SK-N-SH (cell line): ENCODE measurements around the gene CMBL. TPM values are rescaled to one million over a fixed set of nuclear protein-coding genes. Genes with fewer than 3 reads are reported as not detected.

Experiments
- CTCF ChIA-PET: fragments of 300-600, 350-600 bp; formaldehyde crosslinking; extraction: SDS; loops from one replicate; lab custom pipeline; 2021; lab: Yijun Ruan, JAX
- POLR2A ChIA-PET: fragments of 350-600 bp; sonication (Branson Sonifier 250); formaldehyde crosslinking; extraction: SDS; loops from one replicate; lab custom pipeline; 2020; ENCODE audit warnings: antibody characterized with exemption, inconsistent platforms; lab: Yijun Ruan, JAX
- DNase-seq: peaks from one replicate; pipeline ENCODE4 v3.0.0; 2012
- H2AFZ ChIP-seq: fragments of 200-600 bp; sonication (generic); 2 replicates; pipeline ENCODE4 v1.8.1; 2016; ENCODE audit warnings: antibody characterized with exemption, mild to moderate bottlenecking, low read depth
- H3F3A ChIP-seq: fragments of 200-600 bp; sonication (generic); replicated peaks from 2 replicates; pipeline ENCODE3; 2016; ENCODE audit warnings: antibody characterized with exemption, mild to moderate bottlenecking; ENCODE audit not compliant: insufficient read depth
- H3K27ac ChIP-seq, 2 experiments: fragments of 200-500 bp in 1 of 2; fragments of 200-600 bp in 1 of 2; sonication (Bioruptor generic) in 1 of 2; sonication (generic), shearing (Covaris generic) in 1 of 2; 2 replicates each; pipeline versions ENCODE4 v1.5.1 to v1.6.1; 2014 to 2016; ENCODE audit warnings: low read depth in 2 of 2, inconsistent platforms in 1 of 2, low read length in 1 of 2, mild to moderate bottlenecking in 1 of 2, mixed read lengths in 1 of 2
- H3K27me3 ChIP-seq: fragments of 200-600 bp; sonication (generic), shearing (Covaris generic); 2 replicates; pipeline ENCODE4 v1.6.1; 2016; ENCODE audit warnings: mixed run types; ENCODE audit not compliant: insufficient read depth
- H3K36me3 ChIP-seq, 2 experiments: fragments of 200-500 bp in 1 of 2; fragments of 200-600 bp in 1 of 2; sonication (Bioruptor generic) in 1 of 2; sonication (generic) in 1 of 2; replicated peaks in 1 of 2; 2 replicates each; pipeline versions ENCODE3 to v1.5.1; 2014 to 2016; ENCODE audit warnings: low read length in 1 of 2, mild to moderate bottlenecking in 1 of 2; ENCODE audit not compliant: insufficient read depth in 2 of 2, control insufficient read depth in 1 of 2
- H3K4me1 ChIP-seq, 2 experiments: fragments of 200-500 bp in 1 of 2; fragments of 200-600 bp in 1 of 2; sonication (Bioruptor generic) in 1 of 2; sonication (generic), shearing (Covaris generic) in 1 of 2; 2 replicates each; pipeline versions ENCODE4 v1.5.1 to v1.6.1; 2014 to 2016; ENCODE audit warnings: low read depth in 1 of 2, low read length in 1 of 2, mixed run types in 1 of 2; ENCODE audit not compliant: insufficient read depth in 2 of 2, control insufficient read depth in 1 of 2
- H3K4me2 ChIP-seq: fragments of 200-600 bp; sonication (generic), shearing (Covaris generic); 2 replicates; pipeline ENCODE4 v1.6.1; 2017; ENCODE audit warnings: mixed run types
- H3K4me3 ChIP-seq, 2 experiments: fragments of 200-500 bp in 1 of 2; fragments of 200-600 bp in 1 of 2; sonication (Bioruptor generic) in 1 of 2; sonication (generic), shearing (Covaris generic) in 1 of 2; 2 replicates each; pipeline versions ENCODE4 v1.5.1 to v1.8.1; 2014 to 2016; ENCODE audit warnings: low read depth in 2 of 2, inconsistent platforms in 1 of 2, low read length in 1 of 2, mild to moderate bottlenecking in 1 of 2, mixed read lengths in 1 of 2, moderate library complexity in 1 of 2
- H3K79me2 ChIP-seq: fragments of 200-600 bp; sonication (generic); 2 replicates; pipeline ENCODE4 v1.8.1; 2017; ENCODE audit warnings: mild to moderate bottlenecking; ENCODE audit not compliant: insufficient read depth
- H3K9ac ChIP-seq: fragments of 200-600 bp; sonication (generic); 2 replicates; pipeline ENCODE4 v1.6.1; 2017; ENCODE audit warnings: mixed run types
- H3K9me2 ChIP-seq: fragments of 200-600 bp; sonication (generic); 2 replicates; pipeline ENCODE4 v1.6.1; 2017; ENCODE audit warnings: mixed run types
- H3K9me3 ChIP-seq: fragments of 200-600 bp; sonication (generic); 2 replicates; pipeline ENCODE4 v1.6.1; 2017; ENCODE audit warnings: mixed run types, mild to moderate bottlenecking, moderate library complexity
- H4K20me1 ChIP-seq: fragments of 200-600 bp; sonication (generic); 2 replicates; pipeline ENCODE4 v1.6.1; 2017; ENCODE audit warnings: mild to moderate bottlenecking, mixed run types; ENCODE audit not compliant: insufficient read depth
- CHD2 ChIP-seq: fragments of 150-350 bp; IDR thresholded peaks from 2 replicates; pipeline ENCODE4 v1.6.1; 2018; ENCODE audit warnings: low read length; ENCODE audit not compliant: partially characterized antibody
- ELF1 ChIP-seq: IDR thresholded peaks from 2 replicates; pipeline ENCODE4 v1.4.0; 2012
- EP300 ChIP-seq, 2 experiments: IDR thresholded peaks; 2 replicates each; pipeline versions ENCODE4 v1.4.0 to v1.6.1; 2012; ENCODE audit warnings: borderline replicate concordance in 1 of 2, low read depth in 1 of 2, low read length in 1 of 2
- FOSL2 ChIP-seq: IDR thresholded peaks from 2 replicates; pipeline ENCODE4 v1.4.0; 2012; ENCODE audit warnings: low read depth, mild to moderate bottlenecking, moderate library complexity, borderline replicate concordance
- GATA2 ChIP-seq: sonication (generic); formaldehyde crosslinking; IDR thresholded peaks from 2 replicates; pipeline ENCODE4 v1.5.0; 2020; ENCODE audit warnings: mild to moderate bottlenecking, missing genetic modification reagents
- NRF1 ChIP-seq: IDR thresholded peaks from 2 replicates; pipeline ENCODE4 v1.6.1; 2012; ENCODE audit warnings: low read depth, mild to moderate bottlenecking, low read length
- POLR2AphosphoS5 ChIP-seq: IDR thresholded peaks from 2 replicates; pipeline ENCODE4 v1.6.1; 2012; ENCODE audit warnings: low read depth, low read length
- RAD21 ChIP-seq: IDR thresholded peaks from 2 replicates; pipeline ENCODE4 v1.6.1; 2012; ENCODE audit warnings: mild to moderate bottlenecking, low read length
- RCOR1 ChIP-seq: fragments of 150-350 bp; IDR thresholded peaks from 2 replicates; pipeline ENCODE4 v1.6.1; 2017; ENCODE audit warnings: antibody characterized with exemption, low read length
- WGBS: methylation state at CpG from one replicate; pipeline ENCODE4 v1.1.6; 2017; ENCODE audit warnings: low lambda C conversion rate; 5-methylcytosine and 5-hydroxymethylcytosine counted together
- polyA plus RNA-seq, 3 experiments: library from polyadenylated mRNA; depleted of rRNA; stranded (reverse); fragments of >200 nt; gene quantifications; 2 replicates each; pipeline ENCODE4 v1.2.3, GENCODE V29; 2012
- TF ChIP-seq, protein P1 (sequence below): IDR thresholded peaks from 2 replicates; pipeline ENCODE4 v1.4.0; 2012; ENCODE audit warnings: low read depth, borderline replicate concordance
- TF ChIP-seq, protein P2 (sequence below): fragments of 150-350 bp; IDR thresholded peaks from 2 replicates; pipeline ENCODE4 v1.6.1; 2017; ENCODE audit warnings: antibody characterized with exemption, low read length, low read depth, borderline replicate concordance

The CMBL gene
- polyA plus RNA-seq, 1 of the 3 experiments (the other 2 are of a cell fraction), result 61.0 TPM

DNA sequence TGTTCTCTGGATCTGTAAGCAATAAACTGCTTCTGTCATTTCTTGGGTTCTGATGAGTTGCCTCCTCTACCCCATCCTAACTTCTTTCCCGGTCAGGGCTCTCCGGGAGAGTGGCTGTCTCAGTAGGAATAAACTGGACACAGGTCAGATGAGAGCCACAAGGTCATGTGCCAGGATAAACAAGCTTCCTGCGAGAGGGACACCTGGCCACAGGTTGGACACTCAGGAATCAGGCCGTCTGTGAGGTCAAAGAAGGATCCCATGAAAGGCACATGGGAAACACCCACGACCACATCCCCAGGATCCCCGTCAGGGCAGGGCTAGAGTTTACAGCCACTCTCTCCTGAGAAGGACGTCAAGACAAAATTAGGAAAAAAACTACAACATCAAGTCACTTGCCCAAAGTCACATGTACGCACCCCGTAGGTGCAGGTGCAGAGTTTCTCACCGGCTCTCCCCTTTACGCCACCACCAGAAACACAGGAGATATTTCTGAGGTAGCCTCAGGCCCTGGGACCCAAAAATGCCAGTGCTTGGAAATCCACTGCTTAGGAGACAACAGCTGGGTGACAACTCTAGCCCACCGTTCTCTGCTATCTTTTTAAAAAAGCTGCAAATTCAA is 28.9 kb downstream of the CMBL start:
- no peak overlapping the region for H3K27ac ChIP-seq
- ChIA-PET CTCF (interaction anchor here (0.6 to 1.4 kb wide), 3 partner anchors 13 to 79 kb away, joined by 3 to 4 read pairs (median 3); no protein-coding TSS in a partner anchor), POLR2A (interaction anchor here (0.6 to 1.5 kb wide), 2 partner anchors 29 to 323 kb away, joined by 3 read pairs; partner anchors contain the start of genes ATPSCKMT and CCT5)
- H3K9me2 ChIP-seq, result no peaks in the 10 kb centered on the region
- TF ChIP-seq GATA2 (CRISPR knock-in tag) (no peak), ELF1 (no peak), RAD21 (no peak), EP300 (IDR thresholded peaks at IDR 0.05; ENCODE audit: borderline replicate concordance in 1 of 2, low read depth in 1 of 2, low read length in 1 of 2) (no peak), CHD2 (no peak), POLR2AphosphoS5 (no peak)
- TF ChIP-seq, protein P1, sequence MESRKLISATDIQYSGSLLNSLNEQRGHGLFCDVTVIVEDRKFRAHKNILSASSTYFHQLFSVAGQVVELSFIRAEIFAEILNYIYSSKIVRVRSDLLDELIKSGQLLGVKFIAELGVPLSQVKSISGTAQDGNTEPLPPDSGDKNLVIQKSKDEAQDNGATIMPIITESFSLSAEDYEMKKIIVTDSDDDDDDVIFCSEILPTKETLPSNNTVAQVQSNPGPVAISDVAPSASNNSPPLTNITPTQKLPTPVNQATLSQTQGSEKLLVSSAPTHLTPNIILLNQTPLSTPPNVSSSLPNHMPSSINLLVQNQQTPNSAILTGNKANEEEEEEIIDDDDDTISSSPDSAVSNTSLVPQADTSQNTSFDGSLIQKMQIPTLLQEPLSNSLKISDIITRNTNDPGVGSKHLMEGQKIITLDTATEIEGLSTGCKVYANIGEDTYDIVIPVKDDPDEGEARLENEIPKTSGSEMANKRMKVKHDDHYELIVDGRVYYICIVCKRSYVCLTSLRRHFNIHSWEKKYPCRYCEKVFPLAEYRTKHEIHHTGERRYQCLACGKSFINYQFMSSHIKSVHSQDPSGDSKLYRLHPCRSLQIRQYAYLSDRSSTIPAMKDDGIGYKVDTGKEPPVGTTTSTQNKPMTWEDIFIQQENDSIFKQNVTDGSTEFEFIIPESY, result no peak
- TF ChIP-seq, protein P2, sequence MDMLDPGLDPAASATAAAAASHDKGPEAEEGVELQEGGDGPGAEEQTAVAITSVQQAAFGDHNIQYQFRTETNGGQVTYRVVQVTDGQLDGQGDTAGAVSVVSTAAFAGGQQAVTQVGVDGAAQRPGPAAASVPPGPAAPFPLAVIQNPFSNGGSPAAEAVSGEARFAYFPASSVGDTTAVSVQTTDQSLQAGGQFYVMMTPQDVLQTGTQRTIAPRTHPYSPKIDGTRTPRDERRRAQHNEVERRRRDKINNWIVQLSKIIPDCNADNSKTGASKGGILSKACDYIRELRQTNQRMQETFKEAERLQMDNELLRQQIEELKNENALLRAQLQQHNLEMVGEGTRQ, result no peak
- no peaks in the 10 kb centered on the region for H3K4me1 ChIP-seq
- H2AFZ ChIP-seq, result no peak overlapping the region
- no peaks in the 10 kb centered on the region for H3K9me3 ChIP-seq
- H3F3A ChIP-seq, result no peaks in the 10 kb centered on the region
- H3K4me2 ChIP-seq, result no peak overlapping the region
- DNase-seq, result no peak
- no peaks in the 10 kb centered on the region for H3K27me3 ChIP-seq
- H3K36me3 ChIP-seq, result peaks cover 0 to 4% of the 10 kb centered on the region in 2 experiments
- H4K20me1 ChIP-seq, result no peaks in the 10 kb centered on the region
- 91% methylated on average over 12 of the region's 12 CpGs for WGBS
- no peak overlapping the region for H3K4me3 ChIP-seq
- no peak overlapping the region for H3K9ac ChIP-seq
- H3K79me2 ChIP-seq, result no peaks in the 10 kb centered on the region

DNA sequence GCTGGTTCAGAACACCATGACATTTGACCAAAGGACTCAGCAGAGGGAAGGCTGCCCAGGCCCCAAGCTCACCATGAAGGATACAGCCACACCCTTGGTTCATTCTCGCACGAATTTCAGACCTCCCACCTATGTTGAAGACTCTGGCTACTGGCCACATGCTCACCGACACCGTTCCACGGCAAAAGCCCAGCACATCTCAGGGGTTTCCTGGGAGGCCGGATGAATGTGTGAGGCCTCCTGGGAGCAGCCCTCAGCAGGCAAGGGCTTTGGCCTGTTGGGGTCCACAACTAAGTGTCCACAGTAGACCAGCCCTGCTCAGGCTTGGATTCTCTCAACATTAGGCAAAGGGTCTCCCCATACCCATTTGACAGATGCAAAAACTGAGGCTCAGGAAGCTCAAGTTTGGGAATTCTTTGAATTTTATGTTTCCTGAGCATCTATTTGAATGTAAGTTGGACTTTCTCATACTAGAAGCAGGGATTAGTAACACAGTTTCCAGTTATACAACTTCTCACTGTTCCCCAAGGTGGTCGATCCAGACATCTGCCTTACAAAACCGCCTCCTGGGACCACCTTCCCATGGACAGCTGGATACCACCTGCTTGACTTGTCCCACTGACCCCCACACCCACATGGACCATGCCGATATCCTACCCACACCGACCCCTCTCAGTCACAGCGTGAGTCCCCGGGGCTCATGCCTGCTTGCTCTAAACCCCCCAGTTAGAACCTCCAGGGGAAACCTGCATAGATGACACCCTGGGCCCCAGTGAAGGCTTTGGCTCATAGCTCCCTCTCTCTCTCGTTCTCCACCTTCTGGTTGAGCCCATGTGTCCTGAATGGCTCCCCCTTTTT is 29.7 kb downstream of the CMBL start:
- H2AFZ ChIP-seq, result no peak overlapping the region
- no peaks in the 10 kb centered on the region for H3K4me1 ChIP-seq
- no peak for DNase-seq
- no peaks in the 10 kb centered on the region for H3K27me3 ChIP-seq
- H4K20me1 ChIP-seq, result no peaks in the 10 kb centered on the region
- no peaks in the 10 kb centered on the region for H3K79me2 ChIP-seq
- H3K9ac ChIP-seq, result no peak overlapping the region
- no peaks in the 10 kb centered on the region for H3F3A ChIP-seq
- POLR2A ChIA-PET, result interaction anchor here (0.9 to 1.5 kb wide), 2 partner anchors 13 to 28 kb away, joined by 3 read pairs; partner anchors contain the start of genes ATPSCKMT and CCT5
- peaks cover 0 to 4% of the 10 kb centered on the region in 2 experiments for H3K36me3 ChIP-seq
- no peaks in the 10 kb centered on the region for H3K9me3 ChIP-seq
- 95% methylated on average over 12 of the region's 13 CpGs for WGBS
- no peaks in the 10 kb centered on the region for H3K9me2 ChIP-seq
- CTCF ChIA-PET, result interaction anchor here (0.9 to 1.4 kb wide), 2 partner anchors 27 to 79 kb away, joined by 3 read pairs; no protein-coding TSS in a partner anchor
- H3K4me2 ChIP-seq, result no peak overlapping the region
- no peak overlapping the region for H3K4me3 ChIP-seq
- no peak overlapping the region for H3K27ac ChIP-seq
- TF ChIP-seq RAD21 (no peak), RCOR1 (no peak), NRF1 (no peak), FOSL2 (no peak)
